ENCODE data around the gene IYD. TPM values are rescaled to one million over a fixed set of nuclear protein-coding genes. Genes with fewer than 3 reads are reported as not detected.

IYD gene
- total and polyA plus RNA-seq, 10 of the 15 experiments (the other 5 are each of a cell fraction or from before 2014, with no cell fraction given), result 0.07 TPM; not detected in 9

DNA sequence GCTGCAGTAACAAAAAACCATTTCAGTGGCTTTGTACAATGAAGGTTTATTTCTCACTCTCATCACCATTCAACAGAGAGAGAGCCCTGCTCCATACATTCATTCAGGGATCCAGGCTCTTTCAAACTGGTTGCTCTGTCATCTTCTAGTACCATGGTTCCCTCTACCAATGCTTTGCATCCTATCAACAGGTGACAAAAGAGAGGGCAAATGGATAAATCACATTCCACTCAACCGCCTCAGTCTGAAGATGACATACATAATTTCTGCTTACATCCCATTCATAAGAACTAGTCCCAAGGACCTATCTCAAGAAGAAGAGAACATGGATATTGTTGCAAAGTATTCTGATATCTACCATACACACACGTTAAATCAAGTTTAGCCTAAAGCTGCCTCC is 51.6 kb downstream of the IYD start:
- ATAC-seq (no peak), DNase-seq (ENCODE audit: low read depth, low spot score) (no peak), FAIRE-seq (no peak)
- ChIA-PET POLR2A (no interaction called here), RAD21 (ENCODE audit: unreplicated experiment) (interaction anchor here (0.5 to 3.0 kb wide), 4 partner anchors 215 to 321 kb away, joined by 4 to 22 read pairs (median 10); no protein-coding TSS in a partner anchor), SMC1A (ENCODE audit: uncharacterized antibody, unreplicated experiment) (interaction anchor here (1.0 to 4.9 kb wide), 5 partner anchors 45 to 395 kb away, joined by 3 to 142 read pairs (median 6); no protein-coding TSS in a partner anchor), CTCF (interaction anchor here (0.9 to 4.9 kb wide), 6 partner anchors 187 to 395 kb away, joined by 3 to 217 read pairs (median 4); no protein-coding TSS in a partner anchor)
- H3K4me3 ChIP-seq, result no peak overlapping the region
- intact Hi-C loops (cut with micrococcal nuclease; ENCODE audit: unreplicated experiment) (no loop called here), in situ Hi-C loops (cut with MboI) (no loop called here)
- no peak overlapping the region for H3K27ac ChIP-seq (ENCODE audit: control insufficient read depth, insufficient read depth)
- H2AFZ ChIP-seq (ENCODE audit: control insufficient read depth, low read depth, low read length), result no peak overlapping the region
- H3K9me3 ChIP-seq (replicated peaks; ENCODE audit: control insufficient read depth, insufficient read depth, low read length), result no peaks in the 10 kb centered on the region; the same call in 2 of the 3 replicates
- no peaks in the 10 kb centered on the region for H3K36me3 ChIP-seq (ENCODE audit: control insufficient read depth in 2 of 2, insufficient read depth in 2 of 2, low read length in 1 of 2)
- no TSS peak for BruUV-seq (replicated peaks)
- TF ChIP-seq MTA3 (IDR thresholded peaks at IDR 0.05; ENCODE audit: borderline replicate concordance, low read length), result no peak
- TF ChIP-seq RAD51 (IDR thresholded peaks at IDR 0.05), result no peak
- TF ChIP-seq, protein P1, sequence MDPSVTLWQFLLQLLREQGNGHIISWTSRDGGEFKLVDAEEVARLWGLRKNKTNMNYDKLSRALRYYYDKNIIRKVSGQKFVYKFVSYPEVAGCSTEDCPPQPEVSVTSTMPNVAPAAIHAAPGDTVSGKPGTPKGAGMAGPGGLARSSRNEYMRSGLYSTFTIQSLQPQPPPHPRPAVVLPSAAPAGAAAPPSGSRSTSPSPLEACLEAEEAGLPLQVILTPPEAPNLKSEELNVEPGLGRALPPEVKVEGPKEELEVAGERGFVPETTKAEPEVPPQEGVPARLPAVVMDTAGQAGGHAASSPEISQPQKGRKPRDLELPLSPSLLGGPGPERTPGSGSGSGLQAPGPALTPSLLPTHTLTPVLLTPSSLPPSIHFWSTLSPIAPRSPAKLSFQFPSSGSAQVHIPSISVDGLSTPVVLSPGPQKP (IDR thresholded peaks at IDR 0.05; ENCODE audit: low read depth, low read length), result no peak
- TF ChIP-seq IKZF1 (conservative IDR thresholded peaks at IDR 0.05), result no peak
- TF ChIP-seq POLR2AphosphoS5 (IDR thresholded peaks at IDR 0.05; ENCODE audit: low read length), result no peak
- no peak for TF ChIP-seq SUPT20H (IDR thresholded peaks at IDR 0.05; ENCODE audit: borderline replicate concordance, control insufficient read depth, low read depth, low read length)
- TF ChIP-seq ZNF24 (IDR thresholded peaks at IDR 0.05), result no peak
- TF ChIP-seq TBL1XR1 (IDR thresholded peaks at IDR 0.05; ENCODE audit: low read depth, low read length), result no peak
- no peak for TF ChIP-seq HDGF (IDR thresholded peaks at IDR 0.05)
- TF ChIP-seq GABPA (IDR thresholded peaks at IDR 0.05; ENCODE audit: low read depth), result no peak
- TF ChIP-seq, protein P2, sequence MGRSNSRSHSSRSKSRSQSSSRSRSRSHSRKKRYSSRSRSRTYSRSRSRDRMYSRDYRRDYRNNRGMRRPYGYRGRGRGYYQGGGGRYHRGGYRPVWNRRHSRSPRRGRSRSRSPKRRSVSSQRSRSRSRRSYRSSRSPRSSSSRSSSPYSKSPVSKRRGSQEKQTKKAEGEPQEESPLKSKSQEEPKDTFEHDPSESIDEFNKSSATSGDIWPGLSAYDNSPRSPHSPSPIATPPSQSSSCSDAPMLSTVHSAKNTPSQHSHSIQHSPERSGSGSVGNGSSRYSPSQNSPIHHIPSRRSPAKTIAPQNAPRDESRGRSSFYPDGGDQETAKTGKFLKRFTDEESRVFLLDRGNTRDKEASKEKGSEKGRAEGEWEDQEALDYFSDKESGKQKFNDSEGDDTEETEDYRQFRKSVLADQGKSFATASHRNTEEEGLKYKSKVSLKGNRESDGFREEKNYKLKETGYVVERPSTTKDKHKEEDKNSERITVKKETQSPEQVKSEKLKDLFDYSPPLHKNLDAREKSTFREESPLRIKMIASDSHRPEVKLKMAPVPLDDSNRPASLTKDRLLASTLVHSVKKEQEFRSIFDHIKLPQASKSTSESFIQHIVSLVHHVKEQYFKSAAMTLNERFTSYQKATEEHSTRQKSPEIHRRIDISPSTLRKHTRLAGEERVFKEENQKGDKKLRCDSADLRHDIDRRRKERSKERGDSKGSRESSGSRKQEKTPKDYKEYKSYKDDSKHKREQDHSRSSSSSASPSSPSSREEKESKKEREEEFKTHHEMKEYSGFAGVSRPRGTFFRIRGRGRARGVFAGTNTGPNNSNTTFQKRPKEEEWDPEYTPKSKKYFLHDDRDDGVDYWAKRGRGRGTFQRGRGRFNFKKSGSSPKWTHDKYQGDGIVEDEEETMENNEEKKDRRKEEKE (IDR thresholded peaks at IDR 0.05), result no peak
- no peak for TF ChIP-seq NR2F1 (conservative IDR thresholded peaks at IDR 0.05)
- no peak for TF ChIP-seq MTA2 (IDR thresholded peaks at IDR 0.05; ENCODE audit: low read depth)
- no peak for TF ChIP-seq ZZZ3 (IDR thresholded peaks at IDR 0.05; ENCODE audit: control insufficient read depth, insufficient read length, low read depth)
- TF ChIP-seq HCFC1 (IDR thresholded peaks at IDR 0.05; ENCODE audit: low read length), result no peak
- no peak for TF ChIP-seq KLF5 (IDR thresholded peaks at IDR 0.05; ENCODE audit: partially characterized antibody)
- TF ChIP-seq PAX8 (IDR thresholded peaks at IDR 0.05), result no peak
- no peaks in the 10 kb centered on the region for H3K4me1 ChIP-seq (ENCODE audit: control insufficient read depth, insufficient read depth, low read length)
- no peaks in the 10 kb centered on the region for H3K79me2 ChIP-seq (ENCODE audit: control insufficient read depth, insufficient read depth, low read length)
- WGBS (ENCODE audit: insufficient coverage, insufficient replicate concordance, low lambda C conversion rate, missing lambda C conversion rate), result 90% methylated on average over 2 of the region's 2 CpGs
- no peaks in the 10 kb centered on the region; a peak in 1 of 4 replicates for H3K27me3 ChIP-seq (replicated peaks in 1 of 2; ENCODE audit: control insufficient read depth in 2 of 2, insufficient read depth in 2 of 2, low read length in 1 of 2)
- H3K9ac ChIP-seq (ENCODE audit: control insufficient read depth, insufficient read depth, low read length), result no peak overlapping the region
- no peaks in the 10 kb centered on the region for H4K20me1 ChIP-seq (ENCODE audit: control insufficient read depth, insufficient read depth)
- H3K4me2 ChIP-seq (ENCODE audit: control insufficient read depth, insufficient read depth), result no peak overlapping the region
